WTC11 (cell line): ENCODE measurements around the gene GABRG3.

Experiments
- CTCF ChIP-seq: fragments of 200-600 bp; IDR thresholded peaks from 2 replicates; pipeline ENCODE4 v1.8.0; 2022; ENCODE audit warnings: antibody characterized with exemption
- HMGXB4 ChIP-seq: sonication (generic); formaldehyde crosslinking; IDR thresholded peaks from 2 replicates; pipeline ENCODE4 v1.8.1; 2023; ENCODE audit warnings: mild to moderate bottlenecking, moderate library complexity, missing genetic modification reagents
- NFYB ChIP-seq: sonication (generic); formaldehyde crosslinking; conservative IDR thresholded peaks from 2 replicates; pipeline ENCODE4 v1.8.0; 2022; ENCODE audit warnings: low read depth, missing genetic modification reagents
- SMAD4 ChIP-seq: sonication (generic); formaldehyde crosslinking; IDR thresholded peaks from 2 replicates; pipeline ENCODE4 v1.8.0; 2022; ENCODE audit warnings: mild to moderate bottlenecking, missing genetic modification reagents
- ZNF121 ChIP-seq: sonication (generic); formaldehyde crosslinking; IDR thresholded peaks from 2 replicates; pipeline ENCODE4 v1.8.0; 2023; ENCODE audit warnings: missing genetic modification reagents
- TF ChIP-seq, protein P1 (sequence below): sonication (generic); formaldehyde crosslinking; IDR thresholded peaks from 2 replicates; pipeline ENCODE4 v1.8.0; 2022; ENCODE audit warnings: mild to moderate bottlenecking, missing genetic modification reagents

GRCh38 chr15:27067175-27067574, 96.2 kb downstream of the GABRG3 start:
- TF ChIP-seq SMAD4 (CRISPR knock-in tag) (no peak), CTCF (no peak), NFYB (CRISPR knock-in tag) (no peak), HMGXB4 (CRISPR knock-in tag) (no peak), ZNF121 (CRISPR knock-in tag) (no peak)
- TF ChIP-seq, protein P1, sequence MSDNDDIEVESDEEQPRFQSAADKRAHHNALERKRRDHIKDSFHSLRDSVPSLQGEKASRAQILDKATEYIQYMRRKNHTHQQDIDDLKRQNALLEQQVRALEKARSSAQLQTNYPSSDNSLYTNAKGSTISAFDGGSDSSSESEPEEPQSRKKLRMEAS (CRISPR knock-in tag): no peak
